GM12801 (cell line): Measurements from ENCODE around the gene GTF2E1.

Experiments
- TF ChIP-seq, protein P1 (sequence below): IDR thresholded peaks from one replicate; pipeline ENCODE4 v1.5.1; 2011; ENCODE audit warnings: control low read depth; ENCODE audit not compliant: insufficient read length; ENCODE audit errors: extremely low read depth

GTF2E1 gene

DNA sequence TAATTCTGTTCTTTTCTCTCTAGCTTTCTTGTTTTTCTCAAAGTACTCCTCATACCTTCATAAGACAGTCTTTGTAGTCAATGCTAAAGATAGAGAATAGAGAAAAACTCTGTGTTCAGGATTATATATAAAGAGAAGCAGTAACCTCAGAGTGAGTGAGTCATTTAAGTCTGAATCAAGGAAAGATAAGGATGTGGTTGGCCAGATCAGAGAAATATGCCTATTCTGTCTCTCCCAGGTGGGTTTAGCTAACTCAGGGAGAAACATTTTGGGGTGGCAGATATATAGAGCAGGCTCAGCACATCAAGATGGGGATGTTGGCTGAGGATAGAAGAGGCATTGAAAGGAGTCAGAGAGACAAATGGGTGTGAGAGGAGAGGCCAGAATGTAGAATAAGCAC is 31.4 kb downstream of the GTF2E1 start:
- TF ChIP-seq, protein P1, sequence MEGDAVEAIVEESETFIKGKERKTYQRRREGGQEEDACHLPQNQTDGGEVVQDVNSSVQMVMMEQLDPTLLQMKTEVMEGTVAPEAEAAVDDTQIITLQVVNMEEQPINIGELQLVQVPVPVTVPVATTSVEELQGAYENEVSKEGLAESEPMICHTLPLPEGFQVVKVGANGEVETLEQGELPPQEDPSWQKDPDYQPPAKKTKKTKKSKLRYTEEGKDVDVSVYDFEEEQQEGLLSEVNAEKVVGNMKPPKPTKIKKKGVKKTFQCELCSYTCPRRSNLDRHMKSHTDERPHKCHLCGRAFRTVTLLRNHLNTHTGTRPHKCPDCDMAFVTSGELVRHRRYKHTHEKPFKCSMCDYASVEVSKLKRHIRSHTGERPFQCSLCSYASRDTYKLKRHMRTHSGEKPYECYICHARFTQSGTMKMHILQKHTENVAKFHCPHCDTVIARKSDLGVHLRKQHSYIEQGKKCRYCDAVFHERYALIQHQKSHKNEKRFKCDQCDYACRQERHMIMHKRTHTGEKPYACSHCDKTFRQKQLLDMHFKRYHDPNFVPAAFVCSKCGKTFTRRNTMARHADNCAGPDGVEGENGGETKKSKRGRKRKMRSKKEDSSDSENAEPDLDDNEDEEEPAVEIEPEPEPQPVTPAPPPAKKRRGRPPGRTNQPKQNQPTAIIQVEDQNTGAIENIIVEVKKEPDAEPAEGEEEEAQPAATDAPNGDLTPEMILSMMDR = no peak

DNA sequence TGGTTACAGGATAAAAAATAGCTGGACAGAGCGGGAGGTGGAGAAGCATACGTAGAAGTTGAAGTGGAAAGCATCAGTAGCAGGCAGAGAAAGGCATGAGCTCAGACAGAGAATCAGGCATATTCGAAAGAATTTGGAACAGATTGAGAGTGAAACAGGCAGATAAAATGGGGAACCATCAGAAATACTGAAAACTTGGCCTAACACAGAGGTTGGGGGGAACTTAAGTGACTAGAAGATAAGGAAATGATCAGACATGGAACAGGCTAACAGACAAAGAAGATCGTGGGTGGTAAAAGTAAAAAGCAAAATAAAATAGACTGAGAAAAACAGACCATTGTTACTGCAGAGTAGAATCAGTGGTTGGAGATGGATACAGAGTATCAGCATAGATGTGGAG is 32.9 kb downstream of the GTF2E1 start:
- TF ChIP-seq, protein P1 = no peak

DNA sequence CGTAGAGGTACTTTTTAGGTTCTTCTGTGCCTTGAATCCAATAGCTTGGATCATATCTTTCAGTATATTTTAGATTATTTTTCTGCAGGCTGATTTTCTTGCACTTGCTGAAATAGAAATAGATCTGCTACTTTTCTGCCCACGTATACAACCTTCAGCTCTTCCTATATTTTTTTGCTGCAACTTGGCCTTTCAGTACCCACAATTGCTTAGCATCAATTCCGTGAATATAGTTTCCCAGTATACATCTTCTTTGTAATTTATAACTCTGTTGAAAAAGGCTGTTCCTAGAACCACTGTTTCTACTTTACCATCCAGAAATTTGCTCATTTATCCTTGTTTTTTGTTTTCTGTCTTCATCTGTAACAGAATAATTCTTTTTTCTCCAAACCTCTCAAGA is 36.2 kb downstream of the GTF2E1 start:
- TF ChIP-seq, protein P1 = no peak

DNA sequence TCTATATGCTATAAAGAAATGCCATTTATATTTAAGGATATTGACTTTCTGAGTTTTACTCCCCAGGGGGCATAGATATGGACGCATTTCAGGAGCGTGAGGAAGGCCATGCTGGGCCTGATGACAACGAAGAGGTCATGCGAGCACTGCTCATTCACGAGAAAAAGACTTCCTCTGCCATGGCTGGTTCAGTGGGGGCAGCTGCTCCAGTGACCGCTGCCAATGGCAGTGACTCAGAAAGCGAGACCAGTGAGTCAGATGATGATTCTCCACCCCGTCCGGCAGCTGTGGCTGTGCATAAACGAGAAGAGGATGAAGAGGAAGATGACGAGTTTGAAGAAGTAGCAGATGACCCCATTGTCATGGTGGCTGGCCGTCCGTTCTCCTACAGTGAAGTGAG is 38.4 kb downstream of the GTF2E1 start:
- TF ChIP-seq, protein P1 = no peak

DNA sequence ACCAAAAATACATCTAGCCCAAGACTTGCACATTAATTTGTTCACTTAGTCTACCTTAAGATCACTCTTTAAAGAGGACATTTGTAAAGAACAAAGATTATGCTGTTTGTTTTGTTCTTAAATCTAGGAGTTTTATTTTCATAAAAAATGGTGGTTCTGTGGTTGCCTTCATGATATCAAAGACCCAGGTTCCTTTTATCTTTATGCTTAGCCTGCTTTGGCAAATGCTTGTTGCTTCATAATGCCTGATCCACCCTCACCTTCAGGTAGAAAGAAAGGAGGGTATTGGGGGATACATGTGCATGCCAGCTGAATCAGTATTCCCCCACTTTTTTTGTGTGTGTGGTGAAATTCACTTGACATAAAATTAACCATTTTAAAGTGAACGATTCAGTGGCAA is 48.5 kb downstream of the GTF2E1 start:
- TF ChIP-seq, protein P1 = no peak

DNA sequence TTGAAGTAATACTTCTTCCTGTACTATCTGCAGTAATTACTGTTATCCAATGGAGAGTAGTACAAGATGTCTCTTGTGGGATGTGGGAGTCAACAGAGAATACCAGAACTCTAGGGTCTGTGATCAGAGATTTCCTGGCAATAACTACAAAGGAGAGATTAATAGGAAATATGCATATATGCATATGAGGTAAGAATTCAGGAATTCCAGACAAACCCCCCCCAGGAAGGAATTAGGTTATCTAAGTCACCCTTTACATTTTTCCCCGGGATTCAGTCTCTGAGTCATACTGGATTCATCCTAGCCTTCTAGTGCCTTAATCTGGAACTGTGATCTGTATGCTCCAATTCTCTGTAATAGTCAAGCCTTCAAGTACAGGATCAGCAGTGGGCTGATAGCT is 49.4 kb downstream of the GTF2E1 start:
- TF ChIP-seq, protein P1 = no peak

DNA sequence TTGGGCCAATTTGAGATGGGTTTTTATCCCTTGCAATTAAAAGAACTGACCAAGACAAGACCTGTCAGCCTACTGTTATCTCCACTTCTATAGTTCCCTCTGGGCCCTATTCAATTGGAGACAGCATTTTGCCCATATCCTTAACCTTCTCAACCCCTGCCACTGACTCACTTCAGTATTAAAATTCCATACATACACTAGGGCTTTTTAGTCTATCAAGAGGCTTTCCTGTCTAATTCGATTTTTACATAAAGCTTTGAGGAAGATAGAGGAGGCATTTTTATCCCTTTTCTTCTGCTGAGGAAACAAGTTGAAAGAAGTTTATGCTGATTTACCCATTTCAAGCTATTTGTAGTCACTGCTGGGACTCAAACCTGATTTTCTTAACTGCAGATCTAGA is 51.1 kb downstream of the GTF2E1 start:
- TF ChIP-seq, protein P1 = no peak
